K562 (cell line): ENCODE results near the gene PLXNB3. TPM values are rescaled to one million over a fixed set of nuclear protein-coding genes. Genes with fewer than 3 reads are reported as not detected.

Source experiments
- CSDE1 ChIP-seq, 2 experiments: fragments of 450-650 bp; IDR thresholded peaks; 2 replicates each; pipeline ENCODE4 v1.6.1; 2016; ENCODE audit warnings: mild to moderate bottlenecking in 1 of 2
- FIP1L1 ChIP-seq: fragments of 200-400 bp; formaldehyde crosslinking; IDR thresholded peaks from 2 replicates; pipeline ENCODE4 v1.6.1; 2018; ENCODE audit warnings: mild to moderate bottlenecking, low read depth, low read length; ENCODE audit not compliant: poor library complexity, severe bottlenecking
- PHF20 ChIP-seq: fragments of 450-650 bp; IDR thresholded peaks from 2 replicates; pipeline ENCODE4 v1.6.1; 2018; ENCODE audit not compliant: partially characterized antibody
- RAD21 ChIP-seq, 2 experiments: fragments of 250-450 bp in 1 of 2; fragments of 450-650 bp in 1 of 2; sonication (Bioruptor Pico) in 1 of 2; formaldehyde crosslinking in 1 of 2; IDR thresholded peaks in 1 of 2; conservative IDR thresholded peaks in 1 of 2; 2 replicates each; pipeline versions ENCODE4 v1.4.0 to v1.8.0; 2020 to 2022; ENCODE audit warnings: mild to moderate bottlenecking in 2 of 2, moderate library complexity in 1 of 2
- SOX6 ChIP-seq: fragments of 450-650 bp; IDR thresholded peaks from 2 replicates; pipeline ENCODE4 v1.6.1; 2014; ENCODE audit warnings: mild to moderate bottlenecking
- STAT5B ChIP-seq: fragments of 250-450 bp; sonication (Bioruptor Pico); IDR thresholded peaks from 2 replicates; pipeline ENCODE4 v1.8.0; 2021; ENCODE audit warnings: mild to moderate bottlenecking, inconsistent platforms
- ZNF12 ChIP-seq: sonication (generic); formaldehyde crosslinking; IDR thresholded peaks from 2 replicates; pipeline ENCODE4 v1.4.0; 2020; ENCODE audit warnings: mild to moderate bottlenecking, missing genetic modification reagents
- ZNF121 ChIP-seq: sonication (generic); formaldehyde crosslinking; conservative IDR thresholded peaks from 2 replicates; pipeline ENCODE4 v1.8.0; 2022; ENCODE audit warnings: missing genetic modification reagents
- polyA plus RNA-seq, 8 experiments: library from polyadenylated mRNA; depleted of rRNA in 4 of 8; stranded (reverse) in 5 of 8; unstranded in 3 of 8; fragments of >200 nt; fragmentation: Nextera tagmentation in 2 of 8; fragmentation: Illumina TruSeq in 1 of 8; extraction: Ambion mirVana in 2 of 8; extraction: Trizol in 1 of 8; gene quantifications; 2 replicates each; pipeline versions ENCODE4 v1.2.1 to v1.2.3, GENCODE V29; 2011 to 2014; ENCODE audit warnings: inconsistent platforms in 1 of 8, missing spikeins in 1 of 8
- total RNA-seq, 7 experiments: library from RNA; depleted of rRNA in 6 of 7; stranded (reverse); fragments of >200 nt in 6 of 7; fragmentation: Illumina TruSeq in 2 of 7; extraction: Trizol in 2 of 7; gene quantifications; 2 replicates each; pipeline versions ENCODE4 v1.2.1 to v1.2.3, GENCODE V29; 2011 to 2021; ENCODE audit warnings: low replicate concordance in 1 of 7
- TF ChIP-seq, protein P1 (sequence below): fragments of 450-650 bp; IDR thresholded peaks from 2 replicates; pipeline ENCODE4 v1.6.1; 2016; ENCODE audit warnings: borderline replicate concordance
- TF ChIP-seq, protein P2 (sequence below): IDR thresholded peaks from 2 replicates; pipeline ENCODE4 v1.6.1; 2011; ENCODE audit not compliant: insufficient read length; ENCODE audit errors: extremely low read depth
- TF ChIP-seq, protein P3 (sequence below): fragments of 150-350 bp; IDR thresholded peaks from 2 replicates; pipeline ENCODE4 v1.6.1; 2014; ENCODE audit warnings: low read depth, mild to moderate bottlenecking, low read length, borderline replicate concordance
- TF ChIP-seq, protein P4 (sequence below): fragments of 200-800 bp; sonication (Bioruptor generic); IDR thresholded peaks from 2 replicates; pipeline ENCODE4 v1.6.1; 2017; ENCODE audit warnings: missing genetic modification characterization, missing compliant biosample characterization
- TF ChIP-seq, protein P5 (sequence below): IDR thresholded peaks from 2 replicates; pipeline ENCODE4 v1.6.1; 2011; ENCODE audit warnings: borderline replicate concordance, low read depth, mild to moderate bottlenecking, moderate library complexity, low read length; ENCODE audit not compliant: insufficient read depth, poor library complexity, severe bottlenecking
- TF ChIP-seq, protein P6 (sequence below), 2 experiments: fragments of 450-650 bp in 1 of 2; sonication (generic) in 1 of 2; formaldehyde crosslinking; conservative IDR thresholded peaks; 2 replicates each; pipeline versions ENCODE4 v1.4.0 to v1.8.1; 2020 to 2022; ENCODE audit warnings: mild to moderate bottlenecking in 1 of 2, missing genetic modification reagents in 1 of 2

Gene PLXNB3
- total and polyA plus RNA-seq, 9 of the 15 experiments (the other 6 are each of a cell fraction or from before 2014, with no cell fraction given): 0.22 to 2.0 (median 1.4) TPM; not detected in 2

DNA sequence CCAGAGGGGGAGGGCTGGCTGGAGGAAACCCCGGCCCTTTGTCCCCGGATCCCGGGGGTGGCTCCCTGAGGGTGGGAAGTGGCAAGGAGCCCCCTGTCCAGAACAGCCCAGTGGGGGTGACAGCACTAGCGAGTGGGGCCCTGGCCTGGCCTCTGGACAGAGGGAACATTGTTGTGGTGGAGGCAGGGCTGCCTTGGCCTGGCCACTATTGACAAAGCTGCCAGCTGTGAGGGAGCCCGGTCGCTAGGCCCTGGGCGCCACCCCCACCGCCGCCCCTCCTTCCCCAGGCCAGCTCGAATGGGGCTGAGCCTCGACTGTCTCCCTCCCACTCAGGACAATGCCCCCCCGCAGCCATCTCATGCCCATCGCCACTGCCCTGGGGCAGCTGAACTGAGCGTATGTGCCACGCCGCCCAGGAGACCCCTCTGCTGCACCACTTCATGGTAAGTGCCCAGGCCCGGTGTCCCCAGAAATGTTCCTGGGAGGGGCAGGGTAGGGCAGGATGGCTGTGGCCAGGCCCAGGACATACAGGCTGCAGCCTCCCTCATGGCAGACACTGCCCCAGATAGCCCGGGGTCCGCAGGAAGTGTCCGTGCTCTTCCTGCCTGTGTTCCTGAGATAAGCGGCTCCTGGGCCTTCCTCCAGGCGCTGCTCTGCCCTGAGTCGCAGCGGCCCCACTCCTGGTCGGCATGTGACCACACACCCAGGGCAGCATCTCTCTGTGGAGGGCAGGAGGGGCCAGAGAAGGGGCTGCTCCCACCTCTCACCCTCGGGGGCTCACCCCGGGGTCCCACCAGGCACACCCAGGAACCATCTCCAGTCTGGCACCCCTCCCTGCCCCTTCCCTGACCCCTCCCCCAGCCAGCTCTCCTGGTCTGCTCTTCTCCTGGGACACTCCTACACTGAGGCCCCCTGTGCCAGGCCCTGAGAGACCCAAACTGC is 1.4 kb downstream of the PLXNB3 start (continued):
- TF ChIP-seq, protein P1, sequence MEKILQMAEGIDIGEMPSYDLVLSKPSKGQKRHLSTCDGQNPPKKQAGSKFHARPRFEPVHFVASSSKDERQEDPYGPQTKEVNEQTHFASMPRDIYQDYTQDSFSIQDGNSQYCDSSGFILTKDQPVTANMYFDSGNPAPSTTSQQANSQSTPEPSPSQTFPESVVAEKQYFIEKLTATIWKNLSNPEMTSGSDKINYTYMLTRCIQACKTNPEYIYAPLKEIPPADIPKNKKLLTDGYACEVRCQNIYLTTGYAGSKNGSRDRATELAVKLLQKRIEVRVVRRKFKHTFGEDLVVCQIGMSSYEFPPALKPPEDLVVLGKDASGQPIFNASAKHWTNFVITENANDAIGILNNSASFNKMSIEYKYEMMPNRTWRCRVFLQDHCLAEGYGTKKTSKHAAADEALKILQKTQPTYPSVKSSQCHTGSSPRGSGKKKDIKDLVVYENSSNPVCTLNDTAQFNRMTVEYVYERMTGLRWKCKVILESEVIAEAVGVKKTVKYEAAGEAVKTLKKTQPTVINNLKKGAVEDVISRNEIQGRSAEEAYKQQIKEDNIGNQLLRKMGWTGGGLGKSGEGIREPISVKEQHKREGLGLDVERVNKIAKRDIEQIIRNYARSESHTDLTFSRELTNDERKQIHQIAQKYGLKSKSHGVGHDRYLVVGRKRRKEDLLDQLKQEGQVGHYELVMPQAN: no peak; the same call in 1 of the 2 replicates
- TF ChIP-seq STAT5B (CRISPR knock-in tag) (no peak), ZNF12 (CRISPR knock-in tag) (no peak), RAD21 (CRISPR knock-in tag; conservative IDR thresholded peaks at IDR 0.05 in 1 of 2, IDR thresholded peaks at IDR 0.05 in 1 of 2) (no peak), ZNF121 (CRISPR knock-in tag) (no peak), SOX6 (peak; percentile 71), PHF20 (peak; percentile 50), FIP1L1 (peak; percentile 50), CSDE1 (IDR thresholded peaks at IDR 0.05) (no peak)
- TF ChIP-seq, protein P2, sequence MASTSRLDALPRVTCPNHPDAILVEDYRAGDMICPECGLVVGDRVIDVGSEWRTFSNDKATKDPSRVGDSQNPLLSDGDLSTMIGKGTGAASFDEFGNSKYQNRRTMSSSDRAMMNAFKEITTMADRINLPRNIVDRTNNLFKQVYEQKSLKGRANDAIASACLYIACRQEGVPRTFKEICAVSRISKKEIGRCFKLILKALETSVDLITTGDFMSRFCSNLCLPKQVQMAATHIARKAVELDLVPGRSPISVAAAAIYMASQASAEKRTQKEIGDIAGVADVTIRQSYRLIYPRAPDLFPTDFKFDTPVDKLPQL: no peak
- TF ChIP-seq, protein P3, sequence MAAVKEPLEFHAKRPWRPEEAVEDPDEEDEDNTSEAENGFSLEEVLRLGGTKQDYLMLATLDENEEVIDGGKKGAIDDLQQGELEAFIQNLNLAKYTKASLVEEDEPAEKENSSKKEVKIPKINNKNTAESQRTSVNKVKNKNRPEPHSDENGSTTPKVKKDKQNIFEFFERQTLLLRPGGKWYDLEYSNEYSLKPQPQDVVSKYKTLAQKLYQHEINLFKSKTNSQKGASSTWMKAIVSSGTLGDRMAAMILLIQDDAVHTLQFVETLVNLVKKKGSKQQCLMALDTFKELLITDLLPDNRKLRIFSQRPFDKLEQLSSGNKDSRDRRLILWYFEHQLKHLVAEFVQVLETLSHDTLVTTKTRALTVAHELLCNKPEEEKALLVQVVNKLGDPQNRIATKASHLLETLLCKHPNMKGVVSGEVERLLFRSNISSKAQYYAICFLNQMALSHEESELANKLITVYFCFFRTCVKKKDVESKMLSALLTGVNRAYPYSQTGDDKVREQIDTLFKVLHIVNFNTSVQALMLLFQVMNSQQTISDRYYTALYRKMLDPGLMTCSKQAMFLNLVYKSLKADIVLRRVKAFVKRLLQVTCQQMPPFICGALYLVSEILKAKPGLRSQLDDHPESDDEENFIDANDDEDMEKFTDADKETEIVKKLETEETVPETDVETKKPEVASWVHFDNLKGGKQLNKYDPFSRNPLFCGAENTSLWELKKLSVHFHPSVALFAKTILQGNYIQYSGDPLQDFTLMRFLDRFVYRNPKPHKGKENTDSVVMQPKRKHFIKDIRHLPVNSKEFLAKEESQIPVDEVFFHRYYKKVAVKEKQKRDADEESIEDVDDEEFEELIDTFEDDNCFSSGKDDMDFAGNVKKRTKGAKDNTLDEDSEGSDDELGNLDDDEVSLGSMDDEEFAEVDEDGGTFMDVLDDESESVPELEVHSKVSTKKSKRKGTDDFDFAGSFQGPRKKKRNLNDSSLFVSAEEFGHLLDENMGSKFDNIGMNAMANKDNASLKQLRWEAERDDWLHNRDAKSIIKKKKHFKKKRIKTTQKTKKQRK: no peak
- TF ChIP-seq, protein P4, sequence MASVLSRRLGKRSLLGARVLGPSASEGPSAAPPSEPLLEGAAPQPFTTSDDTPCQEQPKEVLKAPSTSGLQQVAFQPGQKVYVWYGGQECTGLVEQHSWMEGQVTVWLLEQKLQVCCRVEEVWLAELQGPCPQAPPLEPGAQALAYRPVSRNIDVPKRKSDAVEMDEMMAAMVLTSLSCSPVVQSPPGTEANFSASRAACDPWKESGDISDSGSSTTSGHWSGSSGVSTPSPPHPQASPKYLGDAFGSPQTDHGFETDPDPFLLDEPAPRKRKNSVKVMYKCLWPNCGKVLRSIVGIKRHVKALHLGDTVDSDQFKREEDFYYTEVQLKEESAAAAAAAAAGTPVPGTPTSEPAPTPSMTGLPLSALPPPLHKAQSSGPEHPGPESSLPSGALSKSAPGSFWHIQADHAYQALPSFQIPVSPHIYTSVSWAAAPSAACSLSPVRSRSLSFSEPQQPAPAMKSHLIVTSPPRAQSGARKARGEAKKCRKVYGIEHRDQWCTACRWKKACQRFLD: peak; percentile 77; the same call in 1 of the 2 replicates
- TF ChIP-seq, protein P5, sequence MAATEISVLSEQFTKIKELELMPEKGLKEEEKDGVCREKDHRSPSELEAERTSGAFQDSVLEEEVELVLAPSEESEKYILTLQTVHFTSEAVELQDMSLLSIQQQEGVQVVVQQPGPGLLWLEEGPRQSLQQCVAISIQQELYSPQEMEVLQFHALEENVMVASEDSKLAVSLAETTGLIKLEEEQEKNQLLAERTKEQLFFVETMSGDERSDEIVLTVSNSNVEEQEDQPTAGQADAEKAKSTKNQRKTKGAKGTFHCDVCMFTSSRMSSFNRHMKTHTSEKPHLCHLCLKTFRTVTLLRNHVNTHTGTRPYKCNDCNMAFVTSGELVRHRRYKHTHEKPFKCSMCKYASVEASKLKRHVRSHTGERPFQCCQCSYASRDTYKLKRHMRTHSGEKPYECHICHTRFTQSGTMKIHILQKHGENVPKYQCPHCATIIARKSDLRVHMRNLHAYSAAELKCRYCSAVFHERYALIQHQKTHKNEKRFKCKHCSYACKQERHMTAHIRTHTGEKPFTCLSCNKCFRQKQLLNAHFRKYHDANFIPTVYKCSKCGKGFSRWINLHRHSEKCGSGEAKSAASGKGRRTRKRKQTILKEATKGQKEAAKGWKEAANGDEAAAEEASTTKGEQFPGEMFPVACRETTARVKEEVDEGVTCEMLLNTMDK: peak; percentile 9
- TF ChIP-seq, protein P6, sequence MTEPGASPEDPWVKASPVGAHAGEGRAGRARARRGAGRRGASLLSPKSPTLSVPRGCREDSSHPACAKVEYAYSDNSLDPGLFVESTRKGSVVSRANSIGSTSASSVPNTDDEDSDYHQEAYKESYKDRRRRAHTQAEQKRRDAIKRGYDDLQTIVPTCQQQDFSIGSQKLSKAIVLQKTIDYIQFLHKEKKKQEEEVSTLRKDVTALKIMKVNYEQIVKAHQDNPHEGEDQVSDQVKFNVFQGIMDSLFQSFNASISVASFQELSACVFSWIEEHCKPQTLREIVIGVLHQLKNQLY (CRISPR knock-in tag; conservative IDR thresholded peaks at IDR 0.05): no peak
